Measurements from ENCODE around the gene GBX2. TPM values are rescaled to one million over a fixed set of nuclear protein-coding genes. Genes with fewer than 3 reads are reported as not detected.
"Not testable (repeated sequence)": the region's sequence is repeated elsewhere in the genome, so short reads cannot be mapped to it uniquely, and the experiment has no call there.

GBX2 gene
- total and polyA plus RNA-seq, 2 of the 8 experiments (the other 6 are each of a cell fraction or from before 2014, with no cell fraction given), result 0.38 to 0.89 TPM

GRCh38 chr2:236143811-236144210 is 24.4 kb downstream of the GBX2 start (continued):
- TF ChIP-seq EZH2 (IDR thresholded peaks at IDR 0.05; ENCODE audit: low read depth, low read length, severe bottlenecking), result no peak
- no peak for TF ChIP-seq POLR2A (IDR thresholded peaks at IDR 0.05; ENCODE audit: control extremely low read depth in 1 of 2, low read depth in 2 of 2, low read length in 2 of 2)
- TF ChIP-seq ASH2L (IDR thresholded peaks at IDR 0.05; ENCODE audit: low read length), result no peak

GRCh38 chr2:236141616-236142015 is 26.6 kb downstream of the GBX2 start:
- not testable (repeated sequence) for H4K5ac ChIP-seq (ENCODE audit: insufficient read length, low read depth, low read length); H3K4ac ChIP-seq (replicated peaks; ENCODE audit: insufficient read length, low read depth, low read length); H2BK20ac ChIP-seq (ENCODE audit: low read length); H2BK120ac ChIP-seq (replicated peaks; ENCODE audit: low read depth, low read length); H3K23ac ChIP-seq (ENCODE audit: insufficient read length); H4K20me1 ChIP-seq (replicated peaks in 1 of 2; ENCODE audit: control insufficient read depth in 1 of 2, insufficient read depth in 2 of 2, low read length in 2 of 2); H3K4me1 ChIP-seq (replicated peaks in 1 of 4; ENCODE audit: control insufficient read depth in 3 of 4, insufficient read depth in 4 of 4, low read length in 3 of 4); H3K9me3 ChIP-seq (ENCODE audit: insufficient read depth in 2 of 2, low read depth in 1 of 2, low read length in 1 of 2); H3K4me2 ChIP-seq (ENCODE audit: insufficient read depth in 1 of 2, low read depth in 2 of 2, low read length in 2 of 2); H3K56ac ChIP-seq (replicated peaks; ENCODE audit: insufficient read length, low read depth, low read length); H3K4me3 ChIP-seq (ENCODE audit: extremely low read depth in 1 of 4, insufficient read depth in 2 of 4, low read depth in 3 of 4, low read length in 4 of 4); H3K27ac ChIP-seq (ENCODE audit: low read depth, low read length); H3K23me2 ChIP-seq (ENCODE audit: low read depth, low read length); H3K9ac ChIP-seq (replicated peaks in 1 of 4; ENCODE audit: extremely low read depth in 1 of 4, low read depth in 3 of 4, low read length in 3 of 4); H3K36me3 ChIP-seq (ENCODE audit: control insufficient read depth in 2 of 4, insufficient read depth in 4 of 4, low read length in 3 of 4); H2BK5ac ChIP-seq (ENCODE audit: low read depth, low read length); H3K79me2 ChIP-seq (ENCODE audit: control insufficient read depth in 1 of 2, insufficient read depth in 2 of 2, low read length in 2 of 2); H3K27me3 ChIP-seq (replicated peaks in 1 of 4; ENCODE audit: control insufficient read depth in 3 of 4, extremely low read depth in 1 of 4, insufficient read depth in 3 of 4, low read length in 3 of 4); H4K91ac ChIP-seq (replicated peaks; ENCODE audit: insufficient read length, low read length); H3K14ac ChIP-seq (ENCODE audit: insufficient read length); H3K79me1 ChIP-seq (ENCODE audit: low read depth, low read length); H2BK15ac ChIP-seq (ENCODE audit: low read length); H2AFZ ChIP-seq (ENCODE audit: low read length); H2BK12ac ChIP-seq (ENCODE audit: low read depth, low read length); DNase-seq (ENCODE audit: low read depth in 1 of 2, low spot score in 2 of 2); FAIRE-seq; H3K18ac ChIP-seq (ENCODE audit: extremely low read depth, low read length); H4K8ac ChIP-seq (ENCODE audit: extremely low read depth, insufficient read depth, low read length)
- CTCF ChIA-PET (ENCODE audit: partially characterized antibody), result interaction anchor here (0.7 to 4.8 kb wide), 18 partner anchors 8 to 205 kb away, joined by 3 to 51 read pairs (median 6); no protein-coding TSS in a partner anchor
- 95% methylated on average over 11 of the region's 11 CpGs; no CpG with 5 or more reads in 1 of the 2 experiments for WGBS, 2 experiments (ENCODE audit: extremely low coverage in 1 of 2, insufficient coverage in 1 of 2, insufficient read length in 1 of 2, insufficient replicate concordance in 2 of 2, low coverage in 1 of 2, low lambda C conversion rate in 2 of 2, missing lambda C conversion rate in 1 of 2)
- POLR2A ChIA-PET (ENCODE audit: partially characterized antibody), result interaction anchor here (1.3 to 1.5 kb wide), 3 partner anchors 15 to 28 kb away, joined by 3 to 5 read pairs (median 3); no protein-coding TSS in a partner anchor
- H2AK5ac ChIP-seq (ENCODE audit: low read depth, low read length), result 0 out of 2 replicates have a peak overlapping the region, but pooled peaks have one; percentile 39

All from H1 (cell line).